ENCODE measurements around the gene BACH1.

- TF ChIP-seq CTCF (IDR thresholded peaks at IDR 0.05; ENCODE audit: insufficient read depth, low read length, poor library complexity, severe bottlenecking): no peak
- no peak for TF ChIP-seq EZH2phosphoT487 (conservative IDR thresholded peaks at IDR 0.05; ENCODE audit: low read length)
Measured at GRCh38 chr21:29321932-29322928, 23.5 kb downstream of the BACH1 start.

Measured in SU-DHL-6 (cell line).